ENCODE results near the gene SEC14L5. TPM values are rescaled to one million over a fixed set of nuclear protein-coding genes. Genes with fewer than 3 reads are reported as not detected.
"Not testable (repeated sequence)": the region's sequence is repeated elsewhere in the genome, so short reads cannot be mapped to it uniquely, and the experiment has no call there.

The SEC14L5 gene
- total RNA-seq, 1 donor from 2014 or later, result 1.2 TPM

DNA sequence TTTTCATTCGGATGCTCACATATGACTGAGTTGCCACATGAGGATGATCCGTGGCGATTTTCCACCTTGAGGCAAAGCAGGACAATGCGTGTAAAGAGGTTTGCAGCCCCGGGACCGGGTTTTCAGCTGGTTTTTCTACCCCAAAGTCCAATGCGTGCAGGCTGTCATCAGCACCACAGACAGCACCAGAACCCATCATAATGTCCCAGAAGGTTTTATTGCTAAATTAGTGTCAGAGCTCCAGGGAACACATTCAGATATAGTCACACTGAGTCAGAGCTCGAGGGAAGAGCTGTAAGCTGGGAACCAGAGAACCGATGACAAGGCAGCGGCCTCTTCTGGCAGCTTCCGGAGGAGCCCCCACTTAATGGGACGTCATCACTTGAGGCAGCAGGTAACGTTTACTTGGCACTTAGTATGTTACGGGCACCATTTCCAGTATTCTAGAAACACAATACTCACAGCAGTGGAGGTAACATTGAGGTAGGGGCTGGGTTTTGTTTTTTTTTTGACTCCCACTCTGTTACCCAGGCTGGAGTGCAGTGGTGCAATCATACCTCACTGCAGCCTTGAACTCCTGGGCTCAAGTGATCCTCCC, 84.5 kb downstream of the SEC14L5 start:
- no peak for ATAC-seq

DNA sequence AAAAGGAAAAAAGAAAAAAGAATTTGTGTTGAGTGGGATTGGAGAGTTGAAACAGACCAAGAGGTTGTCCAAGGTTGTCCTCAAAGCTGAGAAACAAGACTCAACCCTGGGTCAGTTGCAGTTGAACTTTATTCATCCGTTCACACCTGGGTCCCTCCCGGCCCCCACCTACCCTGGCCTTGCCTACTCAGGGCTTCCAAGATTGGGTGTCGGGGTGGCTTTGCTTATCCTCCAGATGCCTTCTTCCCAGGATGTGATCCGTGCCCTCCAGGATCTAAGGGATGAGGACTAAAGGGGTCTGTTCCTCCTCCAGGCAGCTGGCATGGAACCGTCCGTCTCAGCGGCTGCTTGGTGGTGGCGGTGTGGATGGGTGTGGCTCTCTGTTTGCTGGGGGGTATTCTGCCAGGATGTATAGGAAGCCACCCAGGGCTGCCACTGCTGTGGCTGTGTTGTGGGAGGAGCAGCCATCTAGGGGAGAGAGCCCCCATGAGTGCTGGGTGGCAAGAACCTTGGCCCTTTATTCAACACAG, 85.9 kb downstream of the SEC14L5 start:
- ATAC-seq, result no peak

- not testable (repeated sequence) for ATAC-seq
These were observed 86.5 kb downstream of the SEC14L5 start for GRCh38 chr16:5044581-5044980.

GRCh38 chr16:5045499-5046115, 87.5 kb downstream of the SEC14L5 start:
- ATAC-seq, result no peak

DNA sequence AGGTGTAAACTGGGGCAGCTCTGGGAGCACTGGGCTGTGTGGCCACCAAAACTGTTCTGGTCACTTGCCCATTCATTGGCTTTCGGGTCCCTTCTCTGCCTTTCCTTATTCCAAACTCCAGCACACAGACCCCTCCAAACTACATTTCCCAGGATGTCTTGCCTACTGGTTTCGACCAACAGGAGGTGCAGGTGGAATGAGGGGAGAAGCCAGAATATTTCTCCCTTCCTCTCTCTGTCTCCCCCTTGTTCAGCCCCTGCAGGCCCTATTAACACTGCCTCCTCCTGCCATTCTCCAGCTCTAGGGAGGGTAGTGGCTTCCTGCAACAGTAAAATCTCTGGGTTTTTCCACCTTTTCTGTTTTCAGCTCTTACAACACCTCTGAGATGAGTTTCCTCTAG, 88.8 kb downstream of the SEC14L5 start:
- no peak for ATAC-seq

- ATAC-seq, result peak; percentile 17
These were observed 97.0 kb downstream of the SEC14L5 start for GRCh38 chr16:5054876-5055865.

DNA sequence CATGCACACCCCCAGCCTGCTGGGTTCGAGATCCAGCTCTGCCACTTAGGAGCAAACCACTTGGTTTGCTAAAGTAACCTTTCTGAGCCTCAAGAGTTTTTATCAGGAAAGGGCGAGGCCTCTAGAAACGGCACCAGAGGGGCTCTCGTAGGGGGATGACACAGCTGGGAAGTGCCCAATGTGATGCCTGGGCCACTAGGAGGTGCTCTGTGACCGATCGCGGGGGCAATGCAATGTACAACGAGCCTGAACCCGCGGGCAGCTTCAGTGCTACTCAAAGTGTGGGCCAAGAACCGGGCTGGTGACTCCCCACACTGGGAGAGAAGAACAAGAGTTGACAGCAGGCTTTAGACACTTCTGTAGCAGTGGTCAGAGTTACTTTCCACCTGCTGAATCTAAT, 98.2 kb downstream of the SEC14L5 start:
- ATAC-seq, result peak; percentile 28

GRCh38 chr16:5058476-5058875, 100.3 kb downstream of the SEC14L5 start:
- no peak for ATAC-seq

- no peak for ATAC-seq
These were observed 101.4 kb downstream of the SEC14L5 start for GRCh38 chr16:5059386-5060072.

GRCh38 chr16:5060073-5060641, 102.0 kb downstream of the SEC14L5 start:
- no peak for ATAC-seq

DNA sequence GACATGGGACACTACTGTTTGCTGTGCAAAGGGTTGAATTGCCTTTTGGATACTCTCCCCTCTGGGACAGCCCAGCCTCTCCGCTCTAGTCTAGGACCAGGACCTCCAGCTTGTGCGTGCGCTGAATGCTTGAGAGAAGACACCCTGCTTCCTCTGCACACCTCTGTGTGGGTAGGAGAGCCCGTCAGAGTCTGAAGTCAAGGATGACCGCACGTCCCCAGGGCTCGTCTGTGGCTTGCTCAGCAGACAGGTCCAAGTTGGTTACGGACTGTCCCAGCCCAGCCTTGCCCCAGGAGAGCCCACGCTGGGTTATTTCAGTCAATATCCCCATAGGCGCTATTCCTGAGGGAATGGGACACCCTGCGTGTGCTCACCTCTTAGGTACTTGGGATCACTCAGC, 103.9 kb downstream of the SEC14L5 start:
- ATAC-seq, result peak; percentile 18

GRCh38 chr16:5062790-5063765, 104.9 kb downstream of the SEC14L5 start:
- ATAC-seq, result no peak

- ATAC-seq, result no peak
These were observed 106.8 kb downstream of the SEC14L5 start for GRCh38 chr16:5064915-5065314.

DNA sequence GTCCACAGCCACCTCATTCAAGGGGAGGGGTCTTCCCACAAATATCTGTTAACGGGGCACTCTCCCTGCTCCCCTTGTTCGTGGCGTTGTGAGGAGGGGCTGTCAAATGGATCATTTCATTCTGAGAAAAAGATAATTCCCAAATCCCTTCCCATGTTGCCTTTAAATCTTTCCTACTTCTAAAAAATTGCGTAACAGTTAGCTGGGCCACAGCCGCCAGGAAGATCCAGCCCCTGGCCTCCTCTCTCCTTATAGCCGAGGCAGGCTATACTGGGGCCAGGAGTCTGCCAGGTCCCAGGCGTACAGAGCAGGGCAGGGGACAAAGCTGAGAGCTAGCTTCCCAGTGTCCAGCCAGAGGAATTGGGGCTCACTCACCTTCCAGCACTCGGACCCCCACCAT, 107.2 kb downstream of the SEC14L5 start:
- ATAC-seq, result no peak

- ATAC-seq, result no peak
These were observed 107.7 kb downstream of the SEC14L5 start, which contains the start of gene C16orf89 for GRCh38 chr16:5065813-5066212. Gene C16orf89, minus strand, starts transcription at chr16:5065956. Its CDS starts 48 bp downstream, at chr16:5065908.

DNA sequence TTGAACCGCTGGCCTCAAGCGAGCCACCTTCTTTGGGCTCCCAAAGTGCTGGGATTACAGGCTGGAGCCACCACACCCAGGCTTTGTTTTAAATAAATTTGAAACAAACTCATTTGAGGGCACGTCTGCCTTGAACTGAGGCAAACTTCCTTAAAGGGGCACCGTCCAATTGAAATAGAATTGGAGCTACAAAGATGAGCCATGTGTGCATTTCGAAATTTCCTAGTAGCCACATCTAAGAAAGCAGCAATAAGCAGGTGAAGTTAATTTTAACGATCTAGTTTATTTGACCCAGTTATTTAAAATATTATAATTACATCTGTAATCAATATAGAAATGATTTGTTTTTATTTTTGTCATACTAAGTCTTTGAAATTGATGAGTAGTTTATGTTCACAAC, 108.4 kb downstream of the SEC14L5 start:
- no peak for ATAC-seq
